ENCODE data around the gene SMARCA2. TPM values are rescaled to one million over a fixed set of nuclear protein-coding genes. Genes with fewer than 3 reads are reported as not detected.

Gene SMARCA2
- total RNA-seq, 1 donor from 2014 or later, result 4.2 TPM

- no peak overlapping the region for H3K4me2 ChIP-seq
- no peak overlapping the region for H2AFZ ChIP-seq (replicated peaks)
- Mint-ChIP-seq H3K36me3 (no peaks in the 10 kb centered on the region), H3K27ac (no peak overlapping the region), H3K4me1 (peaks cover 20% of the 10 kb centered on the region), H3K27me3 (ENCODE audit: insufficient read depth, low read depth) (no peaks in the 10 kb centered on the region), H3K4me3 (no peak overlapping the region), H3K9me3 (no peaks in the 10 kb centered on the region)
- H3K4me3 ChIP-seq, result no peak overlapping the region
- no peaks in the 10 kb centered on the region for H3K79me2 ChIP-seq (ENCODE audit: low read depth)
- H3K9me3 ChIP-seq (ENCODE audit: low read depth), result no peaks in the 10 kb centered on the region
- no peak for DNase-seq (ENCODE audit: low spot score)
- H3K27me3 ChIP-seq, result no peaks in the 10 kb centered on the region
- no peaks in the 10 kb centered on the region for H3K4me1 ChIP-seq
- H3K36me3 ChIP-seq, result no peaks in the 10 kb centered on the region
- no peaks in the 10 kb centered on the region for H3F3A ChIP-seq (ENCODE audit: low read depth)
- no peak overlapping the region for H3K27ac ChIP-seq
- no peak overlapping the region for H3K9ac ChIP-seq
- no peaks in the 10 kb centered on the region for H4K20me1 ChIP-seq (ENCODE audit: low read depth)
- TF ChIP-seq, protein P1, sequence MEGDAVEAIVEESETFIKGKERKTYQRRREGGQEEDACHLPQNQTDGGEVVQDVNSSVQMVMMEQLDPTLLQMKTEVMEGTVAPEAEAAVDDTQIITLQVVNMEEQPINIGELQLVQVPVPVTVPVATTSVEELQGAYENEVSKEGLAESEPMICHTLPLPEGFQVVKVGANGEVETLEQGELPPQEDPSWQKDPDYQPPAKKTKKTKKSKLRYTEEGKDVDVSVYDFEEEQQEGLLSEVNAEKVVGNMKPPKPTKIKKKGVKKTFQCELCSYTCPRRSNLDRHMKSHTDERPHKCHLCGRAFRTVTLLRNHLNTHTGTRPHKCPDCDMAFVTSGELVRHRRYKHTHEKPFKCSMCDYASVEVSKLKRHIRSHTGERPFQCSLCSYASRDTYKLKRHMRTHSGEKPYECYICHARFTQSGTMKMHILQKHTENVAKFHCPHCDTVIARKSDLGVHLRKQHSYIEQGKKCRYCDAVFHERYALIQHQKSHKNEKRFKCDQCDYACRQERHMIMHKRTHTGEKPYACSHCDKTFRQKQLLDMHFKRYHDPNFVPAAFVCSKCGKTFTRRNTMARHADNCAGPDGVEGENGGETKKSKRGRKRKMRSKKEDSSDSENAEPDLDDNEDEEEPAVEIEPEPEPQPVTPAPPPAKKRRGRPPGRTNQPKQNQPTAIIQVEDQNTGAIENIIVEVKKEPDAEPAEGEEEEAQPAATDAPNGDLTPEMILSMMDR (IDR thresholded peaks at IDR 0.05), result no peak
- no peak for TF ChIP-seq EZH2 (IDR thresholded peaks at IDR 0.05)
- no peak for TF ChIP-seq EZH2phosphoT487 (IDR thresholded peaks at IDR 0.05)
Measured at GRCh38 chr9:2109069-2109650, 94.0 kb downstream of the SMARCA2 start.

DNA sequence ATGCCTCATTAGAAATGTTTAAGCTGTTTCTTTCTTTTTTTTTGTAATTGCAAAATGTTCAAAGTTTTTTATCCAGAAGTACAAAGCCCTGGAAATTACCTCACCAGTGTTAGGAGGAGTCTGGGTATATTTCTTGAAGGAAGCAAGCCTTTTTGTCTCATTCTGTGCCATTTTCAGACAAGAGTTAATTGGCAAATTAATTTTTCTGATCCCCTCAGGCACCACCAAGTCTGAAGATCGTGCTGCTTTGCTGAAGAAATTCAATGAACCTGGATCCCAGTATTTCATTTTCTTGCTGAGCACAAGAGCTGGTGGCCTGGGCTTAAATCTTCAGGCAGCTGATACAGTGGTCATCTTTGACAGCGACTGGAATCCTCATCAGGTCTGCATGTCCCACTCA lies 94.9 kb downstream of the SMARCA2 start:
- Histone ChIP-seq H3K4me3 (no peak overlapping the region), H3K4me2 (no peak overlapping the region), H2AFZ (replicated peaks) (no peak overlapping the region), H3K36me3 (no peaks in the 10 kb centered on the region), H3F3A (ENCODE audit: low read depth) (no peaks in the 10 kb centered on the region), H3K79me2 (ENCODE audit: low read depth) (no peaks in the 10 kb centered on the region), H3K9ac (no peak overlapping the region), H3K27ac (no peak overlapping the region), H3K27me3 (no peaks in the 10 kb centered on the region), H3K9me3 (ENCODE audit: low read depth) (no peaks in the 10 kb centered on the region), H4K20me1 (ENCODE audit: low read depth) (no peaks in the 10 kb centered on the region), H3K4me1 (no peaks in the 10 kb centered on the region)
- DNase-seq (ENCODE audit: low spot score), result no peak
- Mint-ChIP-seq H3K4me3 (no peak overlapping the region), H3K4me1 (peaks cover 20% of the 10 kb centered on the region), H3K27me3 (ENCODE audit: insufficient read depth, low read depth) (no peaks in the 10 kb centered on the region), H3K36me3 (no peaks in the 10 kb centered on the region), H3K27ac (no peak overlapping the region), H3K9me3 (no peaks in the 10 kb centered on the region)
- TF ChIP-seq EZH2 (IDR thresholded peaks at IDR 0.05), result no peak
- TF ChIP-seq, protein P1 (IDR thresholded peaks at IDR 0.05), result no peak
- no peak for TF ChIP-seq EZH2phosphoT487 (IDR thresholded peaks at IDR 0.05)

GRCh38 chr9:2116073-2116472 lies 100.9 kb downstream of the SMARCA2 start:
- H4K20me1 ChIP-seq (ENCODE audit: low read depth), result no peaks in the 10 kb centered on the region
- no peak overlapping the region for H2AFZ ChIP-seq (replicated peaks)
- peak; percentile 57 for DNase-seq (ENCODE audit: low spot score)
- no peaks in the 10 kb centered on the region for H3K4me1 ChIP-seq
- no peak for TF ChIP-seq EZH2 (IDR thresholded peaks at IDR 0.05)
- TF ChIP-seq, protein P1 (IDR thresholded peaks at IDR 0.05), result peak; percentile 62
- TF ChIP-seq EZH2phosphoT487 (IDR thresholded peaks at IDR 0.05), result no peak
- H3K9me3 ChIP-seq (ENCODE audit: low read depth), result no peaks in the 10 kb centered on the region
- no peaks in the 10 kb centered on the region for H3K79me2 ChIP-seq (ENCODE audit: low read depth)
- Mint-ChIP-seq H3K4me3 (no peak overlapping the region), H3K4me1 (no peaks in the 10 kb centered on the region), H3K27me3 (ENCODE audit: insufficient read depth, low read depth) (no peaks in the 10 kb centered on the region), H3K27ac (no peak overlapping the region), H3K9me3 (no peaks in the 10 kb centered on the region), H3K36me3 (no peaks in the 10 kb centered on the region)
- no peaks in the 10 kb centered on the region for H3F3A ChIP-seq (ENCODE audit: low read depth)
- H3K27ac ChIP-seq, result no peak overlapping the region
- H3K4me3 ChIP-seq, result no peak overlapping the region
- no peaks in the 10 kb centered on the region for H3K27me3 ChIP-seq
- no peaks in the 10 kb centered on the region for H3K36me3 ChIP-seq
- H3K9ac ChIP-seq, result no peak overlapping the region
- H3K4me2 ChIP-seq, result no peak overlapping the region
